WTC11 (cell line): ENCODE data around the gene DIP2A.

Source experiments
- CTCF ChIP-seq: fragments of 200-600 bp; IDR thresholded peaks from 2 replicates; pipeline ENCODE4 v1.8.0; 2022; ENCODE audit warnings: antibody characterized with exemption
- EMX1 ChIP-seq: fragments of 250-450 bp; sonication (Bioruptor Pico); IDR thresholded peaks from 2 replicates; pipeline ENCODE4 v1.8.0; 2021; ENCODE audit warnings: mild to moderate bottlenecking
- ESRRA ChIP-seq: sonication (generic); formaldehyde crosslinking; IDR thresholded peaks from 2 replicates; pipeline ENCODE4 v1.8.1; 2022; ENCODE audit warnings: mild to moderate bottlenecking, missing genetic modification reagents, borderline replicate concordance
- ETV6 ChIP-seq: sonication (generic); formaldehyde crosslinking; IDR thresholded peaks from 2 replicates; pipeline ENCODE4 v1.8.1; 2022; ENCODE audit warnings: mild to moderate bottlenecking, missing genetic modification reagents
- NR3C1 ChIP-seq: sonication (generic); formaldehyde crosslinking; conservative IDR thresholded peaks from 2 replicates; pipeline ENCODE4 v1.8.1; 2023; ENCODE audit warnings: low read depth, mild to moderate bottlenecking, missing genetic modification reagents
- PRDM15 ChIP-seq: sonication (generic); formaldehyde crosslinking; IDR thresholded peaks from 2 replicates; pipeline ENCODE4 v1.8.0; 2022; ENCODE audit warnings: missing genetic modification reagents
- USF1 ChIP-seq: sonication (generic); formaldehyde crosslinking; IDR thresholded peaks from 2 replicates; pipeline ENCODE4 v1.8.0; 2022; ENCODE audit warnings: mild to moderate bottlenecking, missing genetic modification reagents

GRCh38 chr21:46503922-46504550 lies 45.3 kb downstream of the DIP2A start:
- no peak for TF ChIP-seq PRDM15 (CRISPR knock-in tag)
- TF ChIP-seq CTCF, result no peak
- TF ChIP-seq ETV6 (CRISPR knock-in tag), result no peak
- no peak for TF ChIP-seq USF1 (CRISPR knock-in tag)
- no peak for TF ChIP-seq ESRRA (CRISPR knock-in tag)
- no peak for TF ChIP-seq EMX1
- no peak for TF ChIP-seq NR3C1 (CRISPR knock-in tag)
